ENCODE measurements around the gene IL4R.
"Not testable (repeated sequence)": the region's sequence is repeated elsewhere in the genome, so short reads cannot be mapped to it uniquely, and the experiment has no call there.

The IL4R gene

DNA sequence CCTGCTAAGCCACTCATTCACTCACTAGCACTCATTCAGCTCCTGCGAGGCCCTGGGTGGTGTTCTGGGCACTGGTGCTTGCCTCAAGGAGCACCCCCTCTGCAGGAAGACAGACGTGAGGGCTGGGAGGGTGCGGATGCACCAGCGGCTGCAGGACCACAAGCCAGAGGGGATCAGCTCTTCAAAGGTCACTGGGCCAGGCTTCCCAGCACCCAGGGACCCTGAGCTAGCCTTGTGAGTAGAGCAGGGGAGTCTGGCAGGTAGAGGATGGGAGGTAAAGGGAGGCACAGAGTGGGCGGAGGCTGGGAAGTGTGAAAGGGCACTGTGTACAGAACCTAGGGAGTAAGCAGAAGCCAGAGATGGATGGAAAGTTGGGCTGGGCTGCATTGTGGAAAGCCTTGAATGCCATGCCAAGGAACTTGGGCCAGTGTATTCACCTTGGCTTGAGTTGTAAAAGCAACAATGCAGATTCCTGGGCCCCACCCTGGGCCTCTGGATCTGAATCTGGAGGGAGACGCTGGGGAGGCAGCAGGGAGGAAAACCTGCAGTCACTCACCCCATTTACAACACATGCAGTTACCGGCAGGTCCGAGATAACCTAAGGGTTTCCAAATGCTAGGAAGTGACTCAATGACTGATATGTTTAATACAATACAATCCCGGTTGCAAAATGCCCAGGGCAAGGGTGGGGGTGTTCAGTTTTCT is 1.7 kb downstream of the IL4R start:
- DNase-seq: peak; percentile 38 to 50

DNA sequence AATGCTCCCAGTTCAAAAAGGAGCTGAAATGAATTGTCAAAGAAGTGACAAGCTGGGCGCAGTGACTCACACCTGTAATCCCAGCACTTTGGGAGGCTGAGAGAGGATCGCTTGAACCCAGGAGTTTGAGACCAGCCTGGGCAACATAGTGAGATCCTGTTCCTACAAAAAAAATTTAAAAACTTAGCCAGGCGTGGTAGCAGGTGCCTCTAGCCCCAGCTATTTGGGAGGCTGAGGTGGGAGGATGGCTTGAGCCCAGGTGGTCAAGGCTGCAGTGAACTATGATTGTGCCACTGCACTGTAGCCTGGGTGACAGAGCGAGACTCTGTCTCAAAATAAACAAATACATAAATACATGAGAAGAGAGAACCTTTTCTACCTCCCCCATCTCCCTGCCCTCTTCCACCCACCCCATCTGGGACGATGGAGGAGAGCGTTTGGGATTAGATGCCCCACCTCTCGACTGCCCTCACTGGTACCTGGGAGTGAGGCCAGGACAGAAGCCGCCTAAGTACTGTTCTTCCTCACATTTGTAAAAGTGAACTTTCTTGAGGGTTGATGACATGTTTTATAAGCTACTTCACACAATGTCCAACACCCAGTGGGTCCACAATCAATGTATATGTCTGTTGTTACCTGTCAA is 2.4 kb downstream of the IL4R start:
- no peak for DNase-seq

DNA sequence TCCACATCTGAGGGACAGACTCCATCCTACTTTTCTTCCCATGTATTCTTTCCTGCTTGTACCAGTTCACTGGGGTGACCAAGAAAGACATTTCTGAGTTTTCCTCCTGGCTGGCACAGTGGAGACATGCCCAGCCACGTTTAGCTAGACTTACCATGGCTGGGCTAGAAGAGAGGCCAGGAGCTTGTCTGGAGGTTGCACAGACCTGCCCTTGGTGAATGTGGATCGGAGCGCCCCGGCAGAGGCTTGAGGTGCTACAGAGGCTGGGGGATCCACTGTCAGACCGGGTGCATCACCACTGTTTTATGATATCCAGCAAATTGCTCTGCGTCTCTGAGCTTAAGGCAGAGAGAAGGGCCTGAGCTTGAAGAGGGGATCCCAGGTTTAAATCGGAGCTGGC is 3.5 kb downstream of the IL4R start:
- DNase-seq: no peak

DNA sequence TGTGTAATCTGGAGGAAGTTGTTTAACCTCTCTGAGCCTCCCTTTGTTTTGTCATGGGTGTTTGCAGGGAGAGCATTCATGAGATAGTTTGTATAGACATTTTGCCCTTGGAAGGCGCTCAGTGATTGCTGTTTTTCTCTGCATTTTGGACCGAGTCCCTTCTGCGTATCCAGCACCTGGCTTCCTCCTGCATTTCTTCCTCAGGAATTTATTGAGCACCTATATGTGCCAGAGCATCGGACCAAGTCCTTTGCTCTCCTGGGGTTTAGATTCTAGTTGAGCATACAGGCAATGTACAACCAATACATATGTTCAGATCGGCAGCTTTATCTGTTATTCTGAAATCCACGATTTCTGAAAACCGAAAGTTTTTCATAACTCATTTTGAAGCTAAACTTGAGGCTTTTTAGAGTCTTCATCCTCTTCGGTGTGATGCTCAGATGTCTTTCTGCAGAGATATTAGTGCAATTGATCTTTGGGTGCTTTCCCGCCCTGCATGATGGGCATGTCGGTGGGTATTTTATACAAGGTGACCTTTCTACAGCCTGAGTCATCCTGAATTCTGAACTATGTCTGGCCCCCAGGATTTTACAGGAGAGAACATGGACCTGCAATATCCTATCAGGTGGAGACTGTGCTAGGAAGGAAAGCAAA is 4.1 kb downstream of the IL4R start:
- DNase-seq: no peak

DNA sequence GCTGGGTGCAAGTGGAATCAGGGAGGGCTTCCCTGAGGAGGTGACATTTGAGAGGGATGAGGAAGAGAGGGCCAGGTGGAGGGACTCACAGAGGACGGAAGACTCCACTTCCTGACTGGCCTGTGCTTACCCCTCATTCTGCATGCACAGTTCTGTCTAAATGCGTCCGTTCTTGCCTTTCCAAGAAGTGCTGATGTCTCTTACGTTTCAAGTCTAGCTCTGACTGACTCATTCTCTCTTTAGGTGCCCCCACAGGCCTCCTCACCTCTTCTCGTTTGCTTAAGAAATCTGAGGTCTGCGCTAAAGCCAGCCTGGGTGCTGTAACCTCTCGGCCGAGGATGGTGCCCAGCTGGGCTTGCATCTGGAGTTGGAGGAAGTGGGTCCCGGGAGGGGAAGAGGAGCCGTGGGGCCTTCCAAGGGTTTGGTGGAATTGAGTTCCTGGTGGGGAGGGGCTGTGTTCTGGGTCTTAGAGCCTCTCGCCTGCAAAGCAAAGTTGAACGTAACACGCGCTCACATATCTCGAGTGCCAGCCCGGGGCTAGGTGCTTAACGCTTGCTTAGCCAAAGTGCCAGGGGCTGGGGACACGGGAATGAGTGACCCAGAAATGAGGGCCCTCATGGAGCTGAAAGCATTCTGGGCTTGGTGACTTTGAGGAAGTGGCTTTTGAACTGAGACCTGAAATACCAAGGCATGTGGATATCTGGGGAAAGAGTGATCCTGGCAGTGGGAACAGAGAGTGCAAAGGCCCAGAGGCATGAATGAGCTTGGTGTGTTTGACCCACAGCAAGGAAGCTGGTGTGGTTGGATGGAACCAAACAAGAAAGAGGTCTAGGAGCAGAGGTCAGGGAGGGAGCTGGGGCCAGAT is 4.8 kb downstream of the IL4R start:
- DNase-seq: peak; percentile 69 to 76

DNA sequence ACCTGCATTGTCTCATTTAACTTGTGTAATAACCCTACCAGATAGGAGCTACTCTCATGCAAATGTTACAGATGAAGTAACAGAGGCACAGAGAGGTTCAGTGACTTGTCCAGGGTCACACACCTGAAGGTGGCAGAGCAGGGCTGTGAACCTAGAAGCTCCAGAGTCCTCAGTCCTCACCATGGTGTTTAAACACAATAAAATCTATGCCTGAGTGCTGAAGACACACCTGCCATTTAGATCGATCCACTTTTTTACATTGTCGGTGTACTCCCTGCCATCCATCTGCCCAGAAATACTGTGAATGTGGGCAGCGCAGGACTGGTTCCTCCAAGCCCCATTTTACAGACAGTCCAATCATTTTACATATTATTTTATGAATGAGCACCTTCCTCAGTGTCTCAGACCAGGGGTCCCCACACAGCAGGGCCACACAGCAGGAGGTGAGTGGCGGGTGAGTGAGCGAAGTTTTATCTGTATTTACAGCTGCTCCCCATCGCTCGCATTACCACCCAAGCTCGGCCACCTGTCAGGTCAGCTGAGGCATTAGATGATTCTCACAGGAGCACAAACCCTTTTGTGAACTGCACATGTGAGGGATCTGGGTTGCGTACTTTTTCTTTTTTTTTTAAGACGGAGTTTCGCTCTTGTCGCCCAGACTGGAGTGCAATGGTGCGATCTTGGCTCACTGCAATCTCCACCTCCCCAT is 5.6 kb downstream of the IL4R start:
- DNase-seq: no peak

DNA sequence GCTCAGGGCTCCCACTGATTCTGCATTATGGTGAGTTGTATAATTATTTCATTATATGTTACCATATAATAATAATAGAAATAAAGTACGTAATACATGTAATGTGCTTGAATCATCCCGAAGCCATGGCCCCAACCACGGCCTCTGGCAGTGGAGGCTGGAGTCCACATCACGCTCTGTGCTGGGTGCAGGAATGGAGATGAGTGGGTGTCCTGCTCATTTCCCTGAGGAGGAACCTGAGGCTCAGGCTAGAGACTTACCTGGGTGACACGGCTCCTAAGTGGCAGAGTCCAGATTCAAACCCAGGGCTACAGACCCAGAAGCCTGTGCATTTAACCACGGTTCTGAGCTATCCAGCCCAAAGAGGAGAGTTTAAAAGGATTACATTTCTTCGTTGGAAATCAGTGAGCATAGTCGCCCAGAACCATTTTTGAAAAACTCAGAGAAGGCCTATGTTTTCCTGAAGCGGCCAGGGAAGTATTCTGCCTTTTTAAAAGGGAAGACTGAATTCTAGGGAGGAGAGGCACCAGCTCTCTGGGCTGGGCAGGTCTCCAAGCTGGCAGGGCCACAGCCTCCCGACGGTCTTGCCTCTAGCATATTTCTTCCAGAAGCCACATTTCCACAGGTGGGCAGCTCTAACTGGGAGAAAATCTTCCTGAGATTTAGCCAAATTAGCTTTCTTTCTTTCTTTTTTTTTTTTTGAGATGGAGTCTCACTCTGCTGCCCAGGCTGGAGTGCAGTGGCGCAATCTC is 6.7 kb downstream of the IL4R start:
- DNase-seq: no peak

DNA sequence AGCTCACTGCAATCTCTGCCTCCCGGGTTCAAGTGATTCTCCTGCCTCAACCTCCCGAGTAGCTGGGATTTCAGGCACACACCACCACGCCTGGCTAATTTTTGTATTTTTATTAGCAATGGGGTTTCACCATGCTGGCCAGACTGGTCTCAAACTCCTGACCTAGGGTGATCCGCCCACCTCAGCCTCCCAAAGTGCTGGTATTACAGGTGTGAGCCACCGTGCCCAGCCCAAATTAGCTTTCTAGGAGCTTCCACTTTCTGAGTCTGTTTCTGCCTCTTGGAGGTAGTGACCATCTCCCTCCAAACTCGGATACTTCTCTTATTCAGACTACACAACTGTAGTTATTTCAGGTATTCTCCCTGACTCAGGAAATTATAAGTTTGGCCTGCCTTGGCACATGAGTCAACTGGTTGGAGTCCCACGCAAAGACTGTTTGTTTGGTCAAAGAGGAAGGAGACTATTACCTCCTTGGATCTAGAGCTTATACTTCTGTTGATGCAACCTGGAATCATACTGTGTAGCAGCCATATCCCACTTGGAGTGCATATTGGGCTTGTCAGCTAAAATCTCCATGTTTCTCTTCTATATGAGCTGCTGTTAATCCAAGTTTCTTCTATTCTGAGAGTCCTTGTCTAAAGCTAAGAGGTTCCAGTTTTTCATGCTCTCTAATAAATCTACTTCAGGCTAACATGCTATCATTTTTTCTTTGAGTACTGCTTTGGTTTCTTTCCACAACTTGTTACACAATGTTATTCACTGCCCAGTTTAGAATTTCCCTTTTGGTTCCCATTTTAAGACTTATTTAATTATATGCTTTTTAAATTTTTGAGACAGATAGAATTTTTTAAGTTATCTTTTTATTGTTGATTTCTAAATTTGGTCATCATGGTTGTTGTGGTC is 7.5 kb downstream of the IL4R start:
- peak; percentile 77 to 84 for DNase-seq

DNA sequence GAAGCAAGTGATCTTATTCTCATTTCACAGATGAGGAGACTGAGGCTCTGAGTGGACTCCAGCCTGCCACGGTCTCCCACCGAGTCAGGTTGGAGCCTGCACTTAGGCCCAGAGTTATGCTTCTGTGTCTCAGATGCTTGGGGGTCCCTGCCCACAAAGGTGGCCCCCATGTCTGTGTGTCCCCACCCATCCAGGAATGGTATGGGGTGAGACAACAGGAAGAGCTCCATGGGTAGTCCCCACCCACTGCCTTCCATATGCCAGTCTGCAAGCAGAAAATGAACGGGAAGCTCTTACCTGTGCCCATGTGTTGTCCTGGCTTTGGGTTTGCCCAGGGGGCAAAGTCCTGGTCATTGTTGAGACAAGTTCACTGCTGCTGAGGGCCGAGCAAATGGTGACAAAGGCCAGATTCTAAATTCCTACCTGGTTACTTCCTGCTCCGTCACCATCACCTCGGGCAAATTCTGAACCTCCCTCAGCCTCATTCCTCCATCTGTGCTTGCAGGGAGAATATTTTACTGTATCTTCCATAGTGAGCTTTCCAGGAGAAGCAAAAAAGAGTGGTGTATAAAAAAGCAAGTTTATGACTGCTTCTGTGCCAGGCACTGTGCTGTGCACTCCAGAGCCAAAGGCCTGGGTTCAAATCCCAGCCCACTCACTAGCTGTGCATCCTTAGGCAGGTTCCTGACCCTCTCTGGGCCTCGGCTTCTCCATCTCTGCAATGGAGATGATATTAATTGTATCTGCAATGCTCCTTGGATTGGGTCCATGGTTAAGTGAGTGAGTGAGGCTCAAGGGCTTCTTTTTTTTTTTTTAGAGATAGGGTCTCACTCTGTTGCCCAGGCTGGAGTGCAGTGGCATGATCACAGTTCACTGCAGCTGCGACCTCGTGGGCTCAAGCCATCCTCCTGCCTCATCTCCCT is 9.3 kb downstream of the IL4R start:
- no peak for DNase-seq

DNA sequence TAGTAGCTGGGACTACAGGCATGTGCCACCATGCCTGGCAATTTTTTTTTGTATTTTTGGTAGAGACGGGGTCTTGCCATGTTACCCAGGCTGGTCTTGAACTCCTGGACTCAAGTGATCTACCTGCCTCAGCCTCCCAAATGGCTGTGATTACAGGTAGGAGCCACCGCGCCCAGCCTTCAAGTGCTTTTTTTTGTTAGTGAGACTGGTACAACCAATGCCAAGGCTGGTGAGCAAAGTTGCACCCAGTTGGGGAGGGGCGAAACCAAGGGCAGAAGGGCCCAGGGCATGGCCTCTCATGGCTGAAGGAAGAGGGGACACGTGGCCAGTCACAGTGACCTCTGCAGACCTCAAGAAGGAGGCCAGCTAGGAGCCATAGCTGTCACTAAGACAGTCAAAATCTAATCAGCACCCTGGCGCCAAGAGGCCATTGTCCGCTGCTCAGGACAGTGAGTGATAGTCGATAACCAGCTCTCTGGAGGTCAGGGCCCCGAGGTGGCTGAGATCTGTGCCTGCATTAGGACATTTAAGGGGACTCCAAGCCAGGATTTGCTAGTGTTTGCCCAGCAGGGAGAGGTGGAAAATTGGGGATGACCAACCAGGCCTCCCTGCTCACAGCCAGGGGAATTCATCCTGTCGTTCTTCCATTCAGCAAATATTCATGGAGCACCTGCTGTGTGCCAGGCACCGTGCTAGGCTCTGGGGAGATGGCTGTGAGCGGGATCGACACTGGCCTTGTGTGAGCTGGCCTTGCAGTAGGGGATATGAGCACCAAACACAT is 10.2 kb downstream of the IL4R start:
- no peak for DNase-seq

DNA sequence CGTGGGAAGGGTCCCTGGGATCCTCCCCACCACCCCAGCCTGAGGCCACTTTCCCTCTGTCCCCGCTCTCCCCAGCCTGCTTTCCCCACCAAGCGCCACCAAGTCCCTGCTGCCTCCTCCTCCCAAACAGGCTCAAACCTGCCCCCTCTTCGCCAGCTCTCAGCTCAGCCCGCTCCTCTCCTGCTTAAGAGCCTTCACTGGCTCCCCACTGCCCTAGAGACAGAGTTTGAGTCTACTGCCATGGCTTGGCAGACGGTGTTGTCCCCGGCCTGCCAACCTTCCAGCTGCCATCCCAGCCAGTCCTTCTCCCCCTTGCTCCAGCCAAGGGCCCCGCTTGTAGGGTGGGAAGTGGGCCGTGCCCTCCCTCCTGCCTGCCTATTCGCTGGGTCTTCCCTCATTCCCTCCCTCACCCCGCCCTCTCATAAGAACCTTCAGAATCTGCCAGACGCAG is 11.1 kb downstream of the IL4R start:
- no peak for DNase-seq

DNA sequence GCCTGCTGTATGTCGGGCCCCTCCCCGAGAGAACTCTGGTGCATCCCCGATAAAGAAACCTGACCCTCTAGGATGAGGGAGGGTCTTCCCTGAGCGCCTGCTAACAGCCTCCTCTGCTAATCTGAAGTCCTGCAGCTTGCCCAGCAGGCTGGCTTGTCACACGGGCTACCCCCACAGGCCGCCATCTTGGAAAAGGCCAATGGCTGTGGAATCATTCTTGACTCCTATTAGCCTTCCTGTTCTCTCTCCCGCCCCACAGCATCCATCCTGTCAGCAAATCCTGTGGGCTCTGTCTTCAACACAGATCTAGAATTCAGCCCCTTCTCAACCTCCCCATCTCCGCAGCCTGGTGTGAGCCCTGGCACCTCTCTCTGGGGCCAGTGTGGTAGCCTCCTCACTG is 12.0 kb downstream of the IL4R start:
- no peak for DNase-seq

DNA sequence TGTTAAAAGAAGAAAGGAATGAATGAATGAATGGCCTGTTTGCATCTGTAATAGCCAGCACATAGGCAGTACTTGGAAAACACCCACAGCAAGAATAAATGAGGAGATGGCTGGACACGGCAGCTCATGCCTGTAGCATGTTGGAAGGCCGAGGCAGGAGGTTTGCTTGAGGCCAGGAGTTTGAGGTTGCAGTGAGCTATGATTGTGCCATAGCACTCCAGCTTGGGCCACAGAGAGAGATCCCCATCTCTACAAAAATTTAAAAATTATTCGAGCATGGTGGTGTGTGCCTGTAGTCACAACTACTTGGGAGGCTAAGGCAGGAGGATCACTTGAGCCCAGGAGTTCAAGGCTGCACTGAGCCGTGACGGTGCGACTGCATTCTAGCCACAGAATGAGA is 12.5 kb downstream of the IL4R start:
- DNase-seq: no peak

DNA sequence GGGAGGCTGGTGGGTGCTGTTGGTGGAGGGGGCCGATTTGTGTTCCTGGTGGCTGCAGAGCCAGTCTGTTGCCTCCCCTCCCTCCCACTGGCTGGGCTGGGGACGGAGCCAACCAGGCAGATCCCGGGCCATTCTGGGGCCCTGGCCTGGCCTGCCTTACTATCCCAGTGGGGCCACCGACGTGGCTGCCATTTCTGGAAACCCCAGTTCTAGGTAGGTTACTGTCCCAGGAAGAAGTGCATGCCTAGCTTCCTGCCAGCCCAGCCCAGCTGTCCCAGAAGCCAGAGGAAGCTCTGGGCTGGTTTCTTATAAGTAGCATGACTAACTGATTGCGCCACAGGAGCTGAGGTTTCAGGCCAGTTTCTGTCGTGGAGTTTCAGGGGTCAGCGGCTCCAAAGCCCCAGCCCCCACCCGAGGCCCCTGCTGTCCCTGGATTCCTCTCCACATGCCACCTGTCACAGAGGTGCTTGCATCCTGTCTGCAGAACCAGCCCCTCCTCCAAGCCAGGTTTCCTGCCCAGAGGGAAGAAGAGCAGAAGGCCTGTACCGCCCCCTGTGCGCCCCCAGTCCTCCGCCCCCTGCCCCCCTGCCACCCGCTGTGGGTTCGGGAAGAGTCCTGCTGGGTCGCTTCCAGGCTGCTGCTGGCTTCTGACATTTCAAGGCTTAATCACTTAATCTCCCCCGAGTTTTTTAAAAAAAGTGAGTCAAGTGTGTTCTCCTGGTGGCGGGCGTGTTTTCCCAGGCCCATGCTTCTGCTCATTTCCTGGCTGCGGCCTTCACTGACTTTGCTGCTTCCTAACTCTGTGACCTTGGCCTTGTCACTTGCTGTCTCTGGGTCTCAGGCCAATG is 13.2 kb downstream of the IL4R start:
- peak; percentile 91 to 95 for DNase-seq

DNA sequence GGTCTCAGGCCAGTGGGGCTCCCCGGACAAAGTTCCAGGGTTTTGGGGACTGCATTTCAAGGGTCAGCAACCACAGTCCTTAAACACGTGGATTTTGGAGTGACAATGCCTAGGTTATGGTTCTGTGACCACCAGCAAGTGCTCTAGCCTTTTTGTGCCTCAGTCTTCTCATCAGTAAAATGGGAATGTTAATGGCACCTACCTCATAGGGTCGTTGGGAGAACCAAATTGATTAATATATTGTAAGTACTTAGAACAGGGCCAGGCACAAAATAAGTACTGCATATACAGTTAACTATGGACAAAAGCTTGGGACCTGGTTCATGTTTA is 13.8 kb downstream of the IL4R start:
- no peak for DNase-seq

DNA sequence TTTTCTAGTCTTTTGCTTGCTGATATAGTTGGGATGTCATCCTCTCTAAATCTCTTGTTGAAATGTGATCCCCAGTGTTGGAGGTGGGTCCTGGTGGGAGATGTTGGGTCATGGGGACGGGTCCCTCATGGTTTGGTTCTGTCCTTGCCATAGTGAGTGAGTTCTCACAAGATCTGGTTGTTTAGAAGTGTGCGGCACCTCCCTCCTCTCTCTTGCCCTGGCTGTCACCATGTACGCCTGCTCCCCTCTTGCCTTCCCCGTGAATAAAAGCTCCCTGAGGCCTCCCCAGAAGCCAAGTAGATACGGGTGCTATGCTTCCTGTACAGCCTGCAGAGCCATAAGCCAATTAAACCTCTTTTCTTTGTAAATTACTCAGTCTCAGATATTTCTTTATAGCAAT is 15.2 kb downstream of the IL4R start:
- no peak for DNase-seq

DNA sequence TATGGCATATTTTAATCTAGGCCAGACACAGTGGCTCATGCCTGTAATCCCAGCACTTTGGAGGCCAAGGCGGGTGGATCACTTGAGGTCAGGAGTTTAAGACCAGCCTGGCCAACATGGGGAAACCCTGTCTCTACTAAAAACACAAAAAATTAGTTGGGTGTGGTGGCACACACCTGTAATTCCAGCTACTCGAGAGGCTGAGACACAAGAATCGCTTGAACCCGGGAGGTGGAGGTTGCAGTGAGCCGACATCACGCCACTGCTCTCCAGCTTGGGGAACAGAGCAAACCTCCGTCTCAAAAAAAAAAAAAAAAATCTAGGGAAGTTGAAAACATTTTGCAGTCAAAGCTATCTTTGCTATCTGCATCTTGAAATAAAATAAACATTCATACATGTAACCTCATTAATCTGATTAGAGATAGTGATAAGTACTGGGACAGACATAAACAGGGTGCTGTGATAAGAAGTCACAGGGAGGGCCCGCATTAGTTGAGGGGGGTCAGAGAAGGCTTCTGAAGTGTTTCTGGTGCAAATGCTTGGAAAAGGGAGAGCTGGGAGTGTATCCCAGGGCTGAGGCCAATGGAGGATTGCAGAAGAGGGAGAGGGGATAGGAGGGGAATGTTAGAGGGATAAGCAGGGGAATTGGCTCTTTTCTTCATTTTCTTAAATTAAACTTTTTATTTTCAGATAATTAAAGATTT is 15.8 kb downstream of the IL4R start:
- DNase-seq: not testable (repeated sequence)
